GM15510 (cell line): ENCODE data around the gene AASDH.

Source experiments
- POLR2A ChIP-seq: IDR thresholded peaks from 3 replicates; pipeline ENCODE4 v1.6.1; 2011; ENCODE audit warnings: borderline replicate concordance; ENCODE audit not compliant: insufficient read length; ENCODE audit errors: extremely low read depth

The AASDH gene, protein sequence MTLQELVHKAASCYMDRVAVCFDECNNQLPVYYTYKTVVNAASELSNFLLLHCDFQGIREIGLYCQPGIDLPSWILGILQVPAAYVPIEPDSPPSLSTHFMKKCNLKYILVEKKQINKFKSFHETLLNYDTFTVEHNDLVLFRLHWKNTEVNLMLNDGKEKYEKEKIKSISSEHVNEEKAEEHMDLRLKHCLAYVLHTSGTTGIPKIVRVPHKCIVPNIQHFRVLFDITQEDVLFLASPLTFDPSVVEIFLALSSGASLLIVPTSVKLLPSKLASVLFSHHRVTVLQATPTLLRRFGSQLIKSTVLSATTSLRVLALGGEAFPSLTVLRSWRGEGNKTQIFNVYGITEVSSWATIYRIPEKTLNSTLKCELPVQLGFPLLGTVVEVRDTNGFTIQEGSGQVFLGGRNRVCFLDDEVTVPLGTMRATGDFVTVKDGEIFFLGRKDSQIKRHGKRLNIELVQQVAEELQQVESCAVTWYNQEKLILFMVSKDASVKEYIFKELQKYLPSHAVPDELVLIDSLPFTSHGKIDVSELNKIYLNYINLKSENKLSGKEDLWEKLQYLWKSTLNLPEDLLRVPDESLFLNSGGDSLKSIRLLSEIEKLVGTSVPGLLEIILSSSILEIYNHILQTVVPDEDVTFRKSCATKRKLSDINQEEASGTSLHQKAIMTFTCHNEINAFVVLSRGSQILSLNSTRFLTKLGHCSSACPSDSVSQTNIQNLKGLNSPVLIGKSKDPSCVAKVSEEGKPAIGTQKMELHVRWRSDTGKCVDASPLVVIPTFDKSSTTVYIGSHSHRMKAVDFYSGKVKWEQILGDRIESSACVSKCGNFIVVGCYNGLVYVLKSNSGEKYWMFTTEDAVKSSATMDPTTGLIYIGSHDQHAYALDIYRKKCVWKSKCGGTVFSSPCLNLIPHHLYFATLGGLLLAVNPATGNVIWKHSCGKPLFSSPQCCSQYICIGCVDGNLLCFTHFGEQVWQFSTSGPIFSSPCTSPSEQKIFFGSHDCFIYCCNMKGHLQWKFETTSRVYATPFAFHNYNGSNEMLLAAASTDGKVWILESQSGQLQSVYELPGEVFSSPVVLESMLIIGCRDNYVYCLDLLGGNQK

GRCh38 chr4:56387023-56388001 lies at the start of gene AASDH:
Gene AASDH (minus strand): TSS chr4:56387491. CDS start chr4:56384299, 3,192 bp downstream.
- peak; percentile 88 for TF ChIP-seq POLR2A

GRCh38 chr4:56435140-56435926 lies 48.0 kb upstream of the AASDH start, which contains the start of gene PPAT:
Gene PPAT (minus strand): TSS chr4:56435615. CDS start chr4:56435477, 138 bp downstream.
- TF ChIP-seq POLR2A: peak; percentile 78

- no peak for TF ChIP-seq POLR2A
Observed at GRCh38 chr4:56434599-56435139, 47.4 kb upstream of the AASDH start.

GRCh38 chr4:56433280-56433679 lies 46.0 kb upstream of the AASDH start:
- TF ChIP-seq POLR2A: no peak

DNA sequence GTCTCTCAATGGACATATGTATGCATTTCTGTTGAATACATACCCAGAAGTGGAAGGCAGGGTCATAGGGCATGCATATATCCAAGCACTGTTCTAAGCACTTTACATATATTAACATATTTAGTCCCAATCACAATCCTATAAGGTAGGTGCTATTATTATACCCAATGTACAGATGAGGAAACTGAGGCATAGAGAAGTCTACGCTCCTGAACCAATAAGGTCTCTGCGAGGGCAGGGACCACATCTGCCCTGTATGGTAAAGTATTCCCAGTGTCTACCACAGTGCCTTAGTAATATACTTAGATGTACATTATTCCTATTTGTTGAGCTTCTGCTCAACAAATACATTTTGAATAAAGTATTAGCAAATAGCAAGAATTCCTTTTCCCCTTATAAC lies 42.9 kb upstream of the AASDH start:
- no peak for TF ChIP-seq POLR2A

DNA sequence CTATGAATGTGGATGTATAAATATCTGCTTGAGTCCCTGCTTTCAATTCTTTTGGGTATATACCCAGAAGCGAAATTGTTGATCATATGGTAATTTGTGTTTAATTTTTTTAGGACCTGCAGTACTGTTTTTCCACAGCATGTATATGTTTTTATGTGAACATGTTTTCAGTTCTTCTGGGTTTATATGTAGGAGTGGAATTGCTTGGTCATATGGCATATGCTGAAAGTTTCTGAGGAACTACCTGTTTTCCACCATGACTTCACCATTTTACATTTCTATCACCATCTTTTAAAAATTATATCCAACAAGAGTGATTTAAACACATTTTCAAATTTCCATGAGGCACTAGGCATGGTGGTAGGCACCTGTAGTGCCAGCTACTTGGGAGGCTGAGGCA lies 39.9 kb upstream of the AASDH start:
- TF ChIP-seq POLR2A: no peak

GRCh38 chr4:56426273-56426672 lies 39.0 kb upstream of the AASDH start:
- no peak for TF ChIP-seq POLR2A

GRCh38 chr4:56425518-56425917 lies 38.2 kb upstream of the AASDH start:
- no peak for TF ChIP-seq POLR2A

DNA sequence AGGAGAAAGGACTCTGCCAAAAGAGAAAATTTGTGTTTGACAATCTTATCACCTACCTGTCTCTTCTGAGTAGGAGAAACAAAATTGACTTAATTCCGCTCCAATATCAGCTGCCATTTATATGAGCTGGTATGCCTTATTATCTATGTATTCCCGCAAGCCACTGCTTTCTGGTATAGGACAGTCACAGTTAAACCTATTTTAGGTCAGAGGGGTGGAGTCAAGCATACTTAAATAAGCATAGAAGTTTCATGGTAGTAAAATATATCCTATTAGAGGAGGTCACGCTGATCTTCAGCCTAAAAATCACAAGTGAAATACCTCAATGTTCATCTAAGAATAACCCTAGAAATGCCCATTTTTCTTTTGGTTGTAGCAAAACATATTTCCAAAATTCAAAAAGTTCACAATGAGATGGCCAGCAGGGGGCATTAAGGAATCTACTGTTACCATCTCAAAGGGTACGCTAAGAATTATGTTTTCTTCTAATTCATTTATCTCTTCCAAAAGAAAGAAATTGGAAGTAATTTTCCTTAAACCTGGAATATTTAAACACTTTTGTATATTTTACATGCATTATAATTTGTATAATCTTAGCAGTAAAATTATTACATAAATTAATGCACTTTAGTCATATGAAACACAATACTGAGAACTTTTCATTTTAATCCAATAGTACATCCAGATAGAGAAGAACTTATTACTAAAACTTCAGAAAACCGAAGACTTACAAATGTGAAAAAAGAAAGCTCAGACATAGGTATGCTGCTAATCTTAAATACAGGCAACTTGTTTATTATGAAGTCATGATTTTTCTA lies 37.6 kb upstream of the AASDH start:
- no peak for TF ChIP-seq POLR2A

GRCh38 chr4:56424176-56424575 lies 36.9 kb upstream of the AASDH start:
- TF ChIP-seq POLR2A: no peak

- no peak for TF ChIP-seq POLR2A
Observed at GRCh38 chr4:56417396-56417795, 30.1 kb upstream of the AASDH start.

- TF ChIP-seq POLR2A: no peak
Observed at GRCh38 chr4:56416349-56416748, 29.1 kb upstream of the AASDH start.
